CD14-positive monocyte (primary cell): ENCODE results near the gene OS9. TPM values are rescaled to one million over a fixed set of nuclear protein-coding genes. Genes with fewer than 3 reads are reported as not detected.

Experiments used
- DNase-seq, 3 donors: peaks; one replicate each; pipeline ENCODE4 v3.0.0-alpha.2; 2011 to 2022
- H2AFZ ChIP-seq: 2 replicates; pipeline ENCODE4 v1.6.0; 2012; ENCODE audit warnings: mild to moderate bottlenecking, low read depth, low read length, inconsistent platforms; ENCODE audit not compliant: insufficient read depth, poor library complexity, severe bottlenecking
- H3K27ac ChIP-seq, 2 donors: 1 replicate in 1 of 2; 2 replicates in 1 of 2; pipeline ENCODE4 v1.5.1; 2012 to 2013; ENCODE audit warnings: low read length in 2 of 2, control low read depth in 1 of 2, inconsistent platforms in 1 of 2, low read depth in 1 of 2, mild to moderate bottlenecking in 1 of 2
- H3K27me3 ChIP-seq, 2 donors: one replicate each; pipeline versions ENCODE4 v1.6.0 to v1.6.1; 2011 to 2013; ENCODE audit warnings: low read length in 2 of 2; ENCODE audit not compliant: control insufficient read depth in 2 of 2, insufficient read depth in 2 of 2
- H3K36me3 ChIP-seq, 2 donors: replicated peaks in 1 of 2; 1 replicate in 1 of 2; 2 replicates in 1 of 2; pipeline versions ENCODE4 v1.5.1 to v1.6.1; 2012 to 2013; ENCODE audit warnings: low read length in 2 of 2, control low read depth in 1 of 2, inconsistent platforms in 1 of 2, mild to moderate bottlenecking in 1 of 2; ENCODE audit not compliant: insufficient read depth in 2 of 2, control insufficient read depth in 1 of 2
- H3K4me1 ChIP-seq, 2 donors: 1 replicate in 1 of 2; 2 replicates in 1 of 2; pipeline versions ENCODE4 v1.5.1 to v1.6.1; 2012 to 2013; ENCODE audit warnings: low read length in 2 of 2, control low read depth in 1 of 2, inconsistent platforms in 1 of 2, mild to moderate bottlenecking in 1 of 2, moderate library complexity in 1 of 2; ENCODE audit not compliant: insufficient read depth in 2 of 2, control insufficient read depth in 1 of 2
- H3K4me2 ChIP-seq: replicated peaks from 2 replicates; pipeline ENCODE3; 2012; ENCODE audit warnings: low read length, moderate library complexity, mild to moderate bottlenecking; ENCODE audit not compliant: poor library complexity, severe bottlenecking; ENCODE audit errors: extremely low read depth
- H3K4me3 ChIP-seq, 3 experiments: fragments of 200-600 bp in 1 of 3; sonication (generic) in 1 of 3; replicated peaks in 1 of 3; 1 replicate in 2 of 3; 2 replicates in 1 of 3; pipeline ENCODE4 v1.5.1; 2011 to 2013; ENCODE audit warnings: low read length in 3 of 3, mild to moderate bottlenecking in 3 of 3, control low read depth in 2 of 3, low read depth in 2 of 3, inconsistent platforms in 1 of 3, moderate library complexity in 1 of 3
- H3K79me2 ChIP-seq: 2 replicates; pipeline ENCODE4 v1.6.0; 2012; ENCODE audit warnings: mild to moderate bottlenecking, control low read depth, inconsistent platforms, low read length, moderate library complexity; ENCODE audit not compliant: insufficient read depth
- H3K9ac ChIP-seq: 2 replicates; pipeline ENCODE4 v1.6.0; 2017; ENCODE audit warnings: low read length, mild to moderate bottlenecking; ENCODE audit not compliant: insufficient read depth, poor library complexity, severe bottlenecking
- H3K9me3 ChIP-seq, 2 donors: replicated peaks in 1 of 2; 1 replicate in 1 of 2; 2 replicates in 1 of 2; pipeline versions ENCODE4 v1.5.1 to v1.6.1; 2012 to 2013; ENCODE audit warnings: low read length in 2 of 2, control low read depth in 1 of 2; ENCODE audit not compliant: control insufficient read depth in 1 of 2, insufficient read depth in 1 of 2
- H4K20me1 ChIP-seq: 2 replicates; pipeline ENCODE4 v1.6.0; 2012; ENCODE audit warnings: mild to moderate bottlenecking, low read length, control low read depth, moderate library complexity; ENCODE audit not compliant: insufficient read depth
- H3K27ac Mint-ChIP-seq, 7 donors: one replicate each; pipeline ENCODE4 v1.8.0; 2020; ENCODE audit warnings: mild to moderate bottlenecking in 7 of 7, mixed read lengths in 7 of 7, moderate library complexity in 6 of 7, inconsistent platforms in 2 of 7
- H3K27me3 Mint-ChIP-seq, 3 donors: one replicate each; pipeline ENCODE4 v1.8.0; 2021 to 2022; ENCODE audit warnings: low read depth in 3 of 3, mild to moderate bottlenecking in 3 of 3, mixed read lengths in 3 of 3, moderate library complexity in 3 of 3, inconsistent platforms in 1 of 3
- H3K36me3 Mint-ChIP-seq, 2 donors: one replicate each; pipeline ENCODE4 v1.8.0; 2020; ENCODE audit warnings: mixed read lengths in 2 of 2, inconsistent platforms in 1 of 2, mild to moderate bottlenecking in 1 of 2
- H3K4me1 Mint-ChIP-seq: one replicate; pipeline ENCODE4 v1.8.0; 2020; ENCODE audit warnings: mild to moderate bottlenecking, mixed read lengths
- H3K4me3 Mint-ChIP-seq, 2 donors: one replicate each; pipeline ENCODE4 v1.8.0; 2020; ENCODE audit warnings: mild to moderate bottlenecking in 2 of 2, mixed read lengths in 2 of 2, moderate library complexity in 1 of 2
- H3K9me3 Mint-ChIP-seq, 7 donors: one replicate each; pipeline ENCODE4 v1.8.0; 2020 to 2022; ENCODE audit warnings: mixed read lengths in 7 of 7, mild to moderate bottlenecking in 6 of 7, moderate library complexity in 6 of 7, inconsistent platforms in 2 of 7
- WGBS: methylation state at CpG from one replicate; pipeline ENCODE4 v1.1.5; 2013; ENCODE audit warnings: missing lambda C conversion rate; ENCODE audit not compliant: insufficient coverage; 5-methylcytosine and 5-hydroxymethylcytosine counted together
- intact Hi-C, 2 donors: fragments of 100-400 bp; cut with micrococcal nuclease; formaldehyde crosslinking; loops; one replicate each; pipeline versions ENCODE4 v1.15.0 to v1.15.1; 2023
- polyA plus RNA-seq, 3 donors: library from polyadenylated mRNA; depleted of rRNA in 1 of 3; unstranded in 2 of 3; stranded (reverse) in 1 of 3; fragments of 300-500 nt in 2 of 3; fragments of >200 nt in 1 of 3; fragmentation: Illumina TruSeq in 2 of 3; gene quantifications; 1 replicate in 2 of 3; 2 replicates in 1 of 3; pipeline ENCODE4 v1.2.3, GENCODE V29; 2012 to 2021
- TF ChIP-seq, protein P1 (sequence below): fragments of 200-600 bp; IDR thresholded peaks from one replicate; pipeline ENCODE4 v1.8.0; 2022; ENCODE audit warnings: antibody characterized with exemption, mild to moderate bottlenecking

Gene OS9
- polyA plus RNA-seq, 3 donors, result 90.9 to 484 (median 128) TPM

- no peak for DNase-seq
- no peaks in the 10 kb centered on the region for H3K9me3 Mint-ChIP-seq
- no peaks in the 10 kb centered on the region for H3K27me3 Mint-ChIP-seq
- Histone ChIP-seq H2AFZ (no peak overlapping the region), H3K27ac (no peak overlapping the region), H3K36me3 (peaks cover 39 to 49% of the 10 kb centered on the region in 2 donors), H3K9me3 (no peaks in the 10 kb centered on the region), H3K4me2 (no peak overlapping the region), H4K20me1 (no peaks in the 10 kb centered on the region), H3K79me2 (peaks cover 23% of the 10 kb centered on the region), H3K4me1 (peaks cover 10 to 15% of the 10 kb centered on the region in 2 donors), H3K27me3 (no peaks in the 10 kb centered on the region), H3K4me3 (no peak overlapping the region), H3K9ac (no peak overlapping the region)
- WGBS, result 94% methylated on average over 27 of the region's 49 CpGs
- TF ChIP-seq, protein P1, sequence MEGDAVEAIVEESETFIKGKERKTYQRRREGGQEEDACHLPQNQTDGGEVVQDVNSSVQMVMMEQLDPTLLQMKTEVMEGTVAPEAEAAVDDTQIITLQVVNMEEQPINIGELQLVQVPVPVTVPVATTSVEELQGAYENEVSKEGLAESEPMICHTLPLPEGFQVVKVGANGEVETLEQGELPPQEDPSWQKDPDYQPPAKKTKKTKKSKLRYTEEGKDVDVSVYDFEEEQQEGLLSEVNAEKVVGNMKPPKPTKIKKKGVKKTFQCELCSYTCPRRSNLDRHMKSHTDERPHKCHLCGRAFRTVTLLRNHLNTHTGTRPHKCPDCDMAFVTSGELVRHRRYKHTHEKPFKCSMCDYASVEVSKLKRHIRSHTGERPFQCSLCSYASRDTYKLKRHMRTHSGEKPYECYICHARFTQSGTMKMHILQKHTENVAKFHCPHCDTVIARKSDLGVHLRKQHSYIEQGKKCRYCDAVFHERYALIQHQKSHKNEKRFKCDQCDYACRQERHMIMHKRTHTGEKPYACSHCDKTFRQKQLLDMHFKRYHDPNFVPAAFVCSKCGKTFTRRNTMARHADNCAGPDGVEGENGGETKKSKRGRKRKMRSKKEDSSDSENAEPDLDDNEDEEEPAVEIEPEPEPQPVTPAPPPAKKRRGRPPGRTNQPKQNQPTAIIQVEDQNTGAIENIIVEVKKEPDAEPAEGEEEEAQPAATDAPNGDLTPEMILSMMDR, result no peak
- H3K27ac Mint-ChIP-seq, result peak overlapping the region in 2 of 7 donors; percentile 19 to 25
- H3K4me3 Mint-ChIP-seq, result no peak overlapping the region
- H3K4me1 Mint-ChIP-seq, result peaks cover 19% of the 10 kb centered on the region
- H3K36me3 Mint-ChIP-seq, result peaks cover 45 to 51% of the 10 kb centered on the region in 2 donors
- intact Hi-C loops, result no loop called here
These were observed 42.2 kb downstream of the OS9 start for GRCh38 chr12:57735952-57736740.

- H2AFZ ChIP-seq, result no peak overlapping the region
- no peaks in the 10 kb centered on the region for H3K9me3 Mint-ChIP-seq
- 96% methylated on average over 29 of the region's 31 CpGs for WGBS
- no peaks in the 10 kb centered on the region for H3K9me3 ChIP-seq
- no peaks in the 10 kb centered on the region for H3K27me3 ChIP-seq
- no peak overlapping the region for H3K4me3 ChIP-seq
- no peak overlapping the region for H3K9ac ChIP-seq
- H3K27me3 Mint-ChIP-seq, result no peaks in the 10 kb centered on the region
- H3K27ac ChIP-seq, result no peak overlapping the region
- peaks cover 31 to 42% of the 10 kb centered on the region in 2 donors for H3K36me3 ChIP-seq
- peaks cover 26% of the 10 kb centered on the region for H3K79me2 ChIP-seq
- TF ChIP-seq, protein P1, result no peak
- H3K27ac Mint-ChIP-seq, result peak overlapping the region in 2 of 7 donors; percentile 19 to 25
- DNase-seq, result no peak
- H4K20me1 ChIP-seq, result no peaks in the 10 kb centered on the region
- peaks cover 18 to 22% of the 10 kb centered on the region in 2 donors for H3K4me1 ChIP-seq
- H3K36me3 Mint-ChIP-seq, result peaks cover 38 to 43% of the 10 kb centered on the region in 2 donors
- intact Hi-C loops, result no loop called here
- no peak overlapping the region for H3K4me2 ChIP-seq
- peaks cover 27% of the 10 kb centered on the region for H3K4me1 Mint-ChIP-seq
- no peak overlapping the region for H3K4me3 Mint-ChIP-seq
These were observed 43.0 kb downstream of the OS9 start for GRCh38 chr12:57736741-57737466.
